HG03045 (cell line): ENCODE measurements around the gene SPNS3.

Source experiments
- ATAC-seq: cut with Tn5 transposase; IDR thresholded peaks from one replicate; pipeline ENCODE4 v1.9.1; 2021; ENCODE audit warnings: mild to moderate bottlenecking, moderate library complexity; ENCODE audit not compliant: unreplicated experiment

The SPNS3 gene

GRCh38 chr17:4487820-4488716, 54.3 kb downstream of the SPNS3 start:
- ATAC-seq, result no peak

- no peak for ATAC-seq
Measured at GRCh38 chr17:4488989-4489595, 55.4 kb downstream of the SPNS3 start.

GRCh38 chr17:4490109-4490591, 56.4 kb downstream of the SPNS3 start:
- no peak for ATAC-seq

- ATAC-seq, result no peak
Measured at GRCh38 chr17:4490637-4491061, 56.9 kb downstream of the SPNS3 start.

- ATAC-seq, result no peak
Measured at GRCh38 chr17:4492721-4493561, 59.2 kb downstream of the SPNS3 start.

GRCh38 chr17:4497101-4497824, 63.5 kb downstream of the SPNS3 start:
- ATAC-seq, result no peak

- peak; percentile 51 for ATAC-seq
Measured at GRCh38 chr17:4498461-4499397, 65.0 kb downstream of the SPNS3 start, which contains the start of gene SPNS2. Gene SPNS2 (plus strand): TSS chr17:4498881. CDS start chr17:4499048, 167 bp downstream.

GRCh38 chr17:4499431-4500190, 65.9 kb downstream of the SPNS3 start:
- no peak for ATAC-seq

GRCh38 chr17:4500191-4500571, 66.4 kb downstream of the SPNS3 start:
- ATAC-seq, result no peak

GRCh38 chr17:4501295-4501949, 67.7 kb downstream of the SPNS3 start:
- no peak for ATAC-seq

GRCh38 chr17:4502466-4503154, 68.9 kb downstream of the SPNS3 start:
- ATAC-seq, result no peak

GRCh38 chr17:4503283-4504025, 69.7 kb downstream of the SPNS3 start:
- no peak for ATAC-seq

GRCh38 chr17:4504188-4504587, 70.4 kb downstream of the SPNS3 start:
- ATAC-seq, result no peak

- ATAC-seq, result no peak
Measured at GRCh38 chr17:4505187-4505586, 71.4 kb downstream of the SPNS3 start.

- ATAC-seq, result no peak
Measured at GRCh38 chr17:4506175-4506813, 72.6 kb downstream of the SPNS3 start.

GRCh38 chr17:4506892-4507291, 73.2 kb downstream of the SPNS3 start:
- no peak for ATAC-seq
